Thymus (tissue), 11 donors: ENCODE data around the gene SLC1A1. TPM values are rescaled to one million over a fixed set of nuclear protein-coding genes. Genes with fewer than 3 reads are reported as not detected.
"Not testable (repeated sequence)": the region's sequence is repeated elsewhere in the genome, so short reads cannot be mapped to it uniquely, and the experiment has no call there.

Source experiments
- DNase-seq, 9 donors: peaks; one replicate each; pipeline ENCODE4 v3.0.0-alpha.2; 2013; ENCODE audit warnings: low spot score in 9 of 9, low read depth in 6 of 9, missing footprints in 1 of 9
- H3K27ac ChIP-seq, 2 donors: one replicate each; pipeline ENCODE4 v1.5.1; 2013; ENCODE audit warnings: control low read depth in 1 of 2, low read depth in 1 of 2, low read length in 1 of 2, mild to moderate bottlenecking in 1 of 2, moderate library complexity in 1 of 2
- H3K27me3 ChIP-seq, 2 donors: one replicate each; pipeline ENCODE4 v1.5.1; 2013; ENCODE audit warnings: low read length in 1 of 2; ENCODE audit not compliant: control insufficient read depth in 2 of 2, insufficient read depth in 1 of 2
- H3K36me3 ChIP-seq, 2 donors: one replicate each; pipeline ENCODE4 v1.5.1; 2013; ENCODE audit warnings: low read length in 1 of 2, mild to moderate bottlenecking in 1 of 2, moderate library complexity in 1 of 2; ENCODE audit not compliant: control insufficient read depth in 2 of 2, insufficient read depth in 2 of 2
- H3K4me1 ChIP-seq, 2 donors: one replicate each; pipeline ENCODE4 v1.5.1; 2013; ENCODE audit warnings: low read length in 2 of 2; ENCODE audit not compliant: control insufficient read depth in 2 of 2, insufficient read depth in 2 of 2
- H3K4me3 ChIP-seq, 2 donors: one replicate each; pipeline ENCODE4 v1.5.1; 2013; ENCODE audit warnings: low read length in 2 of 2, control low read depth in 1 of 2, mild to moderate bottlenecking in 1 of 2
- H3K9me3 ChIP-seq, 2 donors: one replicate each; pipeline ENCODE4 v1.5.1; 2013; ENCODE audit warnings: low read length in 1 of 2, mild to moderate bottlenecking in 1 of 2; ENCODE audit not compliant: control insufficient read depth in 2 of 2, insufficient read depth in 1 of 2
- WGBS: extraction: QIAGEN DNeasy Blood & Tissue Kit; methylation state at CpG from one replicate; pipeline ENCODE4 v1.1.7; 2013; 5-methylcytosine and 5-hydroxymethylcytosine counted together
- polyA plus RNA-seq: library from polyadenylated mRNA; stranded (reverse); fragments of 200-250 nt; gene quantifications from one replicate; pipeline ENCODE4 v1.2.3, GENCODE V29; 2013
- total RNA-seq: library from RNA; stranded (reverse); fragments of 120-200 nt; gene quantifications from one replicate; pipeline ENCODE4 v1.2.4, GENCODE V29; 2013
- donor health status: healthy.

SLC1A1 gene
- total and polyA plus RNA-seq, 2 donors: 0.42 to 0.59 TPM

GRCh38 chr9:4606033-4606432, 115.8 kb downstream of the SLC1A1 start:
- not testable (repeated sequence) for H3K9me3 ChIP-seq, DNase-seq, H3K27me3 ChIP-seq, H3K4me3 ChIP-seq, H3K27ac ChIP-seq, H3K36me3 ChIP-seq
- 78% methylated on average over 15 of the region's 15 CpGs for WGBS
- peaks cover 9 to 20% of the 10 kb centered on the region in 2 donors for H3K4me1 ChIP-seq

GRCh38 chr9:4614627-4615026, 124.4 kb downstream of the SLC1A1 start:
- no peak for DNase-seq
- Histone ChIP-seq H3K4me1 (peaks cover 0 to 4% of the 10 kb centered on the region in 2 donors), H3K4me3 (no peak overlapping the region), H3K9me3 (no peaks in the 10 kb centered on the region), H3K36me3 (no peaks in the 10 kb centered on the region), H3K27me3 (peaks cover 0 to 2% of the 10 kb centered on the region in 2 donors), H3K27ac (no peak overlapping the region)
- WGBS: 94% methylated on average over 1 of the region's 1 CpG

- H3K27me3 ChIP-seq: peaks cover 0 to 2% of the 10 kb centered on the region in 2 donors
- H3K4me1 ChIP-seq: peaks cover 4 to 10% of the 10 kb centered on the region in 2 donors
- H3K4me3 ChIP-seq: no peak overlapping the region
- DNase-seq: no peak
- no peaks in the 10 kb centered on the region for H3K36me3 ChIP-seq
- 81% methylated on average over 4 of the region's 4 CpGs for WGBS
- H3K9me3 ChIP-seq: no peaks in the 10 kb centered on the region
- no peak overlapping the region for H3K27ac ChIP-seq
These were observed 125.0 kb downstream of the SLC1A1 start for GRCh38 chr9:4615251-4615650.

- Histone ChIP-seq H3K27ac (peak overlapping the region in 1 of 2 donors; percentile 27), H3K27me3 (peaks cover 0 to 2% of the 10 kb centered on the region in 2 donors), H3K4me1 (peaks cover 8 to 15% of the 10 kb centered on the region in 2 donors), H3K9me3 (no peaks in the 10 kb centered on the region), H3K4me3 (no peak overlapping the region), H3K36me3 (no peaks in the 10 kb centered on the region)
- DNase-seq: no peak
- 85% methylated on average over 5 of the region's 5 CpGs for WGBS
These were observed 125.5 kb downstream of the SLC1A1 start for GRCh38 chr9:4615778-4616177.

- peaks cover 0 to 2% of the 10 kb centered on the region in 2 donors for H3K27me3 ChIP-seq
- DNase-seq: no peak
- WGBS: 58% methylated on average over 3 of the region's 3 CpGs
These were observed 127.5 kb downstream of the SLC1A1 start for GRCh38 chr9:4617752-4618151.

DNA sequence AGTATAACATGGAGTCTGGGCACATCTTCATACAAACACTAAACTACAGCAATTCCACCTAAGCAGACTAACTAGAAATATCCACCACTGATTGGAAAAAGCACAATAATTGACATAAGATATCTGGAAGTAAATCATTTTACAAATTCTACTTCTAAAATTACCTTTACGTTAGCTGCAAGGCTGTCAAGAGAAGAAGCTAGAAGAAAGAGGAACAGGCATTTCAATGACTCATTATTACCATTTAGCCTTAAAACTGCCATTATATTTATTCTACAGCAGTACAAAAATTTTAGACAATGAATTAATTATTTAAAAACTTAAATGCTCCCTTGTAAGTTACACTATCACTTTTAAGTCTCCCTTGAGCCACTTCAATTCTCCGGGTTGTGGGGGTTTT, 128.4 kb downstream of the SLC1A1 start:
- no peaks in the 10 kb centered on the region for H3K9me3 ChIP-seq
- WGBS: 62% methylated on average over 2 of the region's 2 CpGs

More at GRCh38 chr9:4617752-4618151, 127.5 kb downstream of the SLC1A1 start:
- Histone ChIP-seq H3K4me3 (no peak overlapping the region), H3K27ac (no peak overlapping the region), H3K4me1 (peaks cover 8 to 15% of the 10 kb centered on the region in 2 donors), H3K36me3 (no peaks in the 10 kb centered on the region), H3K9me3 (no peaks in the 10 kb centered on the region)

DNA sequence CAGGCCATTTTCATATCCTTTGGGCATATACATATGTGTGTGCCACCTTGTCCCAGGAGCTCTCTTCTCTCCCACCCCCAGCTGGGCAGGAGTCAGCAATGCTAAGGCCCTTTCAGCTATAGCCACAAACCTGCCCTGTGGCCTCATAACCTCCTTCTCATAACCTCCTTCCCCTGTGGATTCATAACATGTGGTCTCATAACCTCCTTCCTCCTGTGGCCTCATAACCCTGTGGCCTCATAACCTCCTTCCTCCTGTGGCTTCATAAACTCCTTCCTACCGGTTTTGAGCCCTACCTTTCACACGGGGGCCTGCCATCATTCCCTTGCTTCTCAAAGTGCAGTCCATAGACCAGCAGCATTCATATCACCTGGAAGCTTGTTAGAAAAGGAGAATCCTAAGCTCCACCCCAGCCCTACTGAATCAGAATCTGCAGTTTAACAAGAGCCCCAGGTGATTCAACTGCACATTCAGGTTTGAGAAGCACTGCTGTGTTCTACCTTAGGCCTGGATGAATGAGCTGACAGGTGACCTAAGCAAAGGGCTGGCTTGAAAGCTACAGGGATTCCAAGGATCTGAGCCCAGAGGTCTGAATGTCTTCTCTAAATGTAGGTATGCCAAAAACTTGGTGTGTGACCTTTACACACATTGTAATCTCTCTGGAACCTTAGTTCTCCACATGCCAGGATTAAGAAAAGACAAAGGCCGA, 129.9 kb downstream of the SLC1A1 start:
- H3K27ac ChIP-seq: peak overlapping the region in 1 of 2 donors; percentile 75
- 37% methylated on average over 3 of the region's 3 CpGs for WGBS
- peaks cover 0 to 2% of the 10 kb centered on the region in 2 donors for H3K27me3 ChIP-seq
- no peaks in the 10 kb centered on the region for H3K9me3 ChIP-seq
- H3K36me3 ChIP-seq: no peaks in the 10 kb centered on the region
- no peak overlapping the region for H3K4me3 ChIP-seq
- peaks cover 8 to 15% of the 10 kb centered on the region in 2 donors for H3K4me1 ChIP-seq
- DNase-seq: peak in 1 of 9 donors; percentile 61

More for the DNA sequence above, 128.4 kb downstream of the SLC1A1 start:
- H3K4me1 ChIP-seq: peaks cover 8 to 15% of the 10 kb centered on the region in 2 donors
- peaks cover 0 to 2% of the 10 kb centered on the region in 2 donors for H3K27me3 ChIP-seq
- H3K27ac ChIP-seq: no peak overlapping the region
- no peaks in the 10 kb centered on the region for H3K36me3 ChIP-seq
- no peak overlapping the region for H3K4me3 ChIP-seq
- DNase-seq: no peak

DNA sequence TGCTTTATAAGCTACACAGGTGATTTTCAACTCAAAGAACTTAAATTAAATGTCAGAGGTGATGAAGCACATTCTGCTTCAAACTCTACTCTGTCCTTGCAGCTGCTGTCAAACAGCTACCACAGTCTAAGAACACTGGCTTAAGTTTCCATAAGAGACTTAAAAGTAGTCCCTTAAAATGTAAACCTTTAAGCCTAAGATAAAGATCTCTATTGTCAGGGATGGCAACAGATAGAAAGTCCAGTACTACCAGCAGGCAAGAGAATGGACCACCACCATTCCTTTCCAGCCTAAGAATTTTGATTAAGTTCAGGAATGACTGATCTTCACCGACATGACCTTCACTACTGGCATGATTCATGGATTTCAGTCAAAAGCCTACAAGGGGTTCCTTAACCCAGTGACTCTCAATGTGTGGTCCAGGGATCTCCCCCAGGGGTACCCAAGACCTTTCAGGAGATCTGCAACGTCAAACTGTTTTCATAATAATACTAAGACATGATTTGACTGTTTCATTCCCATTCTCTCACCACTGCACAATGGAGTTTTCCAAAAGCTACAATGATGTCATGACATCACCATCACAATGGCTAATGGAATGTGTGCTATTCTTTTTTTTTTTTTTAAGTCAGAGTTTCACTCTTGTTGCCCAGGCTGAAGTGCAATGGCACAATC, 130.8 kb downstream of the SLC1A1 start:
- Histone ChIP-seq H3K4me1 (peaks cover 8 to 14% of the 10 kb centered on the region in 2 donors), H3K27ac (peak overlapping the region in 1 of 2 donors; percentile 75), H3K27me3 (peaks cover 0 to 2% of the 10 kb centered on the region in 2 donors), H3K4me3 (no peak overlapping the region), H3K9me3 (no peaks in the 10 kb centered on the region), H3K36me3 (no peaks in the 10 kb centered on the region)
- DNase-seq: no peak
- 86% methylated on average over 2 of the region's 2 CpGs for WGBS

DNA sequence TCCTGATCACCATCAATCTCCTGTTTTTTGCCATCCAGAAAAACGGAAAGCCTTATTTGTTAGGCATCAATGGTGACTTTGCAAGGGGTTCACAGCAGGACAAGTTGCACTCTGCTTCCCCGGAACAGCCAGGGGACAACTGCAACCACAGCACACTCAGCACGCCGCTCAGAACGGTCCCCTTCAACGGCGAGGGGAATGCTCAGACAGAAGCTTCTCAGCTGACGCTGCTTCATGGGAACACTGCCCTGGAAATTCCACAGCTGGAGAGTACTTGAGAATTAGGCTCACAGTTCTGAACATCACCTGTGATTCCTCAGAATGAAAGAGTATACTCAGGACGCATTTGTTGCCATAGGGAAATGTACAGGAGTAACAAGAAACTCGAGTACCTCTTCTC, 131.7 kb downstream of the SLC1A1 start:
- Histone ChIP-seq H3K4me3 (no peak overlapping the region), H3K27me3 (peaks cover 2 to 3% of the 10 kb centered on the region in 2 donors), H3K4me1 (peaks cover 8 to 16% of the 10 kb centered on the region in 2 donors), H3K9me3 (no peaks in the 10 kb centered on the region), H3K27ac (no peak overlapping the region), H3K36me3 (no peaks in the 10 kb centered on the region)
- WGBS: 87% methylated on average over 10 of the region's 10 CpGs
- DNase-seq: no peak
